ENCODE measurements around the gene SYPL2.
"Not testable (repeated sequence)": the region's sequence is repeated elsewhere in the genome, so short reads cannot be mapped to it uniquely, and the experiment has no call there.

The SYPL2 gene

DNA sequence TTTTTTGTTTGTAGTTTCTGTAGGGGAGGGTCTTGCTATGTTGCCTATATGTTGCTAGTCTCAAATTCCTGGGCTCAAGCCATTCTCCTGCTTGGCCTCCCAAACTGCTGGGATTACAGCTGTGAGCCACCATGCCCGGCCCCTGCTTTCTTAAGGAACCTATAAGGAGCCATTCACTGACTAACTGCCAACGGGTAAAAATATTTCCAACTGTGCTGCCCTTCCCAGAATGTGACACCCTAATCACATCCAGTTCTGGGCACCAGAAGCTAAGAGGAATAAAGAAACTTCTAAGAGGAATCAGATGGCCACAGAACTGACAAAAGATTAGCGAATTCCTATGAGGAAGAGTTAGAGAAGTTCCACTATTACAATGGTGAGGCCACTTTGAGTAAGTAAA, 6.4 kb downstream of the SYPL2 start:
- Histone ChIP-seq H3K36me3 (ENCODE audit: control insufficient read depth, insufficient read depth, low read length) (no peaks in the 10 kb centered on the region), H3K4me3 (ENCODE audit: extremely low read depth, insufficient read depth, low read length, poor library complexity, severe bottlenecking) (no peak overlapping the region), H3K4me1 (ENCODE audit: control insufficient read depth, insufficient read depth, low read length, poor library complexity, severe bottlenecking) (no peaks in the 10 kb centered on the region), H3K9me3 (ENCODE audit: control insufficient read depth, low read length) (no peaks in the 10 kb centered on the region), H3K27ac (ENCODE audit: low read depth, low read length, severe bottlenecking) (no peak overlapping the region)
- 57 to 64% methylated on average over 1 to 2 of the region's 3 CpGs for WGBS, 2 experiments (ENCODE audit: insufficient coverage in 2 of 2)

DNA sequence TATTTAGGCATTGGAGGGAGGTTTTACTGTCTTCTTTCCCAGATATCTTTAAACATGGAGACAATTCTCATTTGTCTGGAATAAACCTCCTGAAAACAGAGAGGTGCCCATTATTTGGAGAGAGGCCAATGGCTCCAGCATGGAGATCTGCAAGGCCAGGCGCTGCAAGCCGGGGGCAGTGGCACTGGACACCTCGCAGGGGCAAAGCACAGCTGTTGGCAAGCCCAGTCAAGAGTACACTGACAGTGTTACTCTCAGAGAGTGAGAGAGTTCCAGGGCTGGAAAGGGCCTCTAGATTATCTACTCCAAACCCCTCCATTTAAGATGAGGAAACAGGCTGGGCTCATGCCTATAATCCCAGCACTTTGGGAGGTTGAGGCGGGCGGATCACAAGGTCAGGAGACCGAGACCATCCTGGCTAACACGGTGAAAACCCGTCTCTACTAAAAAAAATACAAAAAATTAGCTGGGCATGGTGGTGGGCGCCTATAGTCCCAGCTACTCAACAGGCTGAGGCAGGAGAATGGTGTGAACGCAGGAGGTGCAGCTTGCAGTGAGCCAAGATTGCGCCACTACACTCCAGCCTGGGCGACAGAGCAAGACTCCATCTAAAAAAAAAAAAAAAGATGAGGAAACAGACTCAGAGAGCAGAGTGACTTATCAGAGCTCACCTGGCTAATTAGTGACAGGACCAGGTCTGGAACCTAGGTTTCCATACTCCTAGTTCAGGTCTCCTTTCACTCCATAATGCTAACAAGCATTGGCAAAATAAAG, 7.1 kb downstream of the SYPL2 start:
- H3K27ac ChIP-seq (ENCODE audit: low read depth, low read length, severe bottlenecking); H3K4me3 ChIP-seq (ENCODE audit: extremely low read depth, insufficient read depth, low read length, poor library complexity, severe bottlenecking); H3K36me3 ChIP-seq (ENCODE audit: control insufficient read depth, insufficient read depth, low read length); H3K4me1 ChIP-seq (ENCODE audit: control insufficient read depth, insufficient read depth, low read length, poor library complexity, severe bottlenecking); H3K9me3 ChIP-seq (ENCODE audit: control insufficient read depth, low read length): not testable (repeated sequence)
- 92 to 93% methylated on average over 7 to 8 of the region's 12 CpGs for WGBS, 2 experiments (ENCODE audit: insufficient coverage in 2 of 2)

DNA sequence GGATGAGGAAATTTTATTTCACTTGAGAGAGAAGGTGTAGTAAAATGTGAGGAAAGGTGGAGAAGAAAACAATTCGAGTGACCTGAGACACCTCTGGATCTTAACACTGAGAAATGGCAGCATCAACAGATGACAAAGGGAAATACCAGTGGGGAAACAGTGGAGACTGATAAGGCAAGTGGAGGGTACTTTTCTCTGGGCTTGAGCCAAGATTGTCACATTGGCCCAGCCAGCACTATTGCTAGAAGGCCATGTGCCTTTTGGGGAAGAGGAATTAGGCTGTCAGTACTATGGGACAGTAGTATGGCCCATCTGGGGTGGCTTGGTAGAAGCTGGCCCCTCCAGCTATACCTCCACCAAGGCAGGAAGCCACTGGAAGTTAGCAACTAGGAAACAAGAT, 8.4 kb downstream of the SYPL2 start:
- no peak overlapping the region for H3K4me3 ChIP-seq (ENCODE audit: extremely low read depth, insufficient read depth, low read length, poor library complexity, severe bottlenecking)
- H3K36me3 ChIP-seq (ENCODE audit: control insufficient read depth, insufficient read depth, low read length): no peaks in the 10 kb centered on the region
- 85 to 91% methylated on average over 1 of the region's 1 CpG for WGBS, 2 experiments (ENCODE audit: insufficient coverage in 2 of 2)

DNA sequence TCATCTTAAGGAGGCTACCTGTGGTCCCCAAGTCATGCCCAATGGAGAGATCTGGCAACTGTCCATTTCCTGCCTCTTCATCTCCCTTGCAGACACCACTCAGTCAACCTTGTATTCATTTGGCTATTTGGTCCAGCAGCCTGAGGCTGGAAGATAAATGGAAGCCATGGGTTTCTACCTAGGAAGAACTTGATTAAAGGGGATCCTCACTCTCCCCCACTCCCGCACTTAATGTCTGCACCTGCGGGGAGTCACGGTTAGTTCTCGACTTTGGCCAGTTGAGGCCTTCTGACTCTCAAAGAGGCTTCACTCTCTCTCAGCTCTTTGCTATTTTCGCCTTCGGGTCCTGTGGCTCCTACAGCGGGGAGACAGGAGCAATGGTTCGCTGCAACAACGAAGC, 8.9 kb downstream of the SYPL2 start:
- WGBS, 2 experiments (ENCODE audit: insufficient coverage in 2 of 2): 81 to 85% methylated on average over 9 of the region's 9 CpGs

More for the DNA sequence above, 8.4 kb downstream of the SYPL2 start:
- Histone ChIP-seq H3K27ac (ENCODE audit: low read depth, low read length, severe bottlenecking) (no peak overlapping the region), H3K9me3 (ENCODE audit: control insufficient read depth, low read length) (no peaks in the 10 kb centered on the region), H3K4me1 (ENCODE audit: control insufficient read depth, insufficient read depth, low read length, poor library complexity, severe bottlenecking) (no peaks in the 10 kb centered on the region)

DNA sequence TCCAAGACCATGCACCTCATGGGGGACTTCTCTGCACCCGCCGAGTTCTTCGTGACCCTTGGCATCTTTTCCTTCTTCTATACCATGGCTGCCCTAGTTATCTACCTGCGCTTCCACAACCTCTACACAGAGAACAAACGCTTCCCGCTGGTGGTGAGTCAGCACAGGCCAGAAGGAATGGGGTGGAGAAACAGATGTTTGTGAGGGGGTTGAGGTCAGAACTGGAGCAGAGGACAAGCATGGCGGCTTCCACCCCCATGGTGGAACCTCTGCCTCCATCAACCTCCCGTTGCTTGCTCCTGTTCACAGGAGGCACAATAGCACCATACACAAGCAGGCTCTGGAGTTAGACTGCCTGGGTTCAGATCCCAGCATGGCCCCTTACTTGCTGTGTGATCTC, 10.5 kb downstream of the SYPL2 start:
- no peak overlapping the region for H3K27ac ChIP-seq (ENCODE audit: low read depth, low read length, severe bottlenecking)
- no peaks in the 10 kb centered on the region for H3K4me1 ChIP-seq (ENCODE audit: control insufficient read depth, insufficient read depth, low read length, poor library complexity, severe bottlenecking)
- H3K9me3 ChIP-seq (ENCODE audit: control insufficient read depth, low read length): no peaks in the 10 kb centered on the region
- no peaks in the 10 kb centered on the region for H3K36me3 ChIP-seq (ENCODE audit: control insufficient read depth, insufficient read depth, low read length)
- no peak overlapping the region for H3K4me3 ChIP-seq (ENCODE audit: extremely low read depth, insufficient read depth, low read length, poor library complexity, severe bottlenecking)
- 65 to 88% methylated on average over 1 to 2 of the region's 8 CpGs for WGBS, 2 experiments (ENCODE audit: insufficient coverage in 2 of 2)

More for the DNA sequence above, 8.9 kb downstream of the SYPL2 start:
- Histone ChIP-seq H3K4me3 (ENCODE audit: extremely low read depth, insufficient read depth, low read length, poor library complexity, severe bottlenecking) (no peak overlapping the region), H3K36me3 (ENCODE audit: control insufficient read depth, insufficient read depth, low read length) (no peaks in the 10 kb centered on the region), H3K27ac (ENCODE audit: low read depth, low read length, severe bottlenecking) (no peak overlapping the region), H3K4me1 (ENCODE audit: control insufficient read depth, insufficient read depth, low read length, poor library complexity, severe bottlenecking) (no peaks in the 10 kb centered on the region), H3K9me3 (ENCODE audit: control insufficient read depth, low read length) (no peaks in the 10 kb centered on the region)

DNA sequence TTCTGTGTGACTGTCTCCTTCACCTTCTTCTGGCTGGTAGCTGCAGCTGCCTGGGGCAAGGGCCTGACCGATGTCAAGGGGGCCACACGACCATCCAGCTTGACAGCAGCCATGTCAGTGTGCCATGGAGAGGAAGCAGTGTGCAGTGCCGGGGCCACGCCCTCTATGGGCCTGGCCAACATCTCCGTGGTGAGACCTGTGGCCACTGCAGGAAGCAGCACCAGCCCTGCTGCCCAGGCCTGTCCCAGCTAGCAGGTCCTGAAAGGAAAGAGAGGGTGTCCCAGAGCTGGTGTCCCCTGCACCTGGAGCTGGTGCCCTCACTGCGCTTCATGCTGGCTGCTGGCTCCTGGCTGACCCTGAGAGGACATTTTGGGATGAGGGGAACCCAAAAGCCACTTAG, 11.5 kb downstream of the SYPL2 start:
- no peaks in the 10 kb centered on the region for H3K4me1 ChIP-seq (ENCODE audit: control insufficient read depth, insufficient read depth, low read length, poor library complexity, severe bottlenecking)
- no peaks in the 10 kb centered on the region for H3K9me3 ChIP-seq (ENCODE audit: control insufficient read depth, low read length)
- no peak overlapping the region for H3K4me3 ChIP-seq (ENCODE audit: extremely low read depth, insufficient read depth, low read length, poor library complexity, severe bottlenecking)
- WGBS, 2 experiments (ENCODE audit: insufficient coverage in 2 of 2): 75 to 84% methylated on average over 5 to 6 of the region's 6 CpGs
- no peaks in the 10 kb centered on the region for H3K36me3 ChIP-seq (ENCODE audit: control insufficient read depth, insufficient read depth, low read length)
- no peak overlapping the region for H3K27ac ChIP-seq (ENCODE audit: low read depth, low read length, severe bottlenecking)

DNA sequence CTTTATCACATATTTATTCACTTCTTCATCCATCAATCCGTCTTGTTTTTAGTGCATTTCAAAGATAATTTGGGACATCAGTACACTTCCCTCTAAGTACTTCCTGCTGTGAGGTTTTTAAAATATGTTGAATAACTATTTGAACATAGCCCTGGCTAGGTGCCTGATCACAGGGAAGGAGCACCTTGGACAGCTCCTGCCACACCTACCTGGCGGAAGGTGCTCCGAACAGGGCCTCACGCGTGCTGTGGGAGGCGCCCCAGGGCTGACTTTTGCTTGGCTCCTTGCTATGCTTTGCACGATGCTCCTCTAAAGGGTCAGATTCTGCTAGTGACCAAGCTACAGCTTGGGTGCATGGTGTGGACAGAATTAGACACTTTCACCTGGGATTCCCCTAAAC, 12.5 kb downstream of the SYPL2 start:
- Histone ChIP-seq H3K27ac (ENCODE audit: low read depth, low read length, severe bottlenecking) (no peak overlapping the region), H3K4me1 (ENCODE audit: control insufficient read depth, insufficient read depth, low read length, poor library complexity, severe bottlenecking) (no peaks in the 10 kb centered on the region), H3K9me3 (ENCODE audit: control insufficient read depth, low read length) (no peaks in the 10 kb centered on the region), H3K36me3 (ENCODE audit: control insufficient read depth, insufficient read depth, low read length) (no peaks in the 10 kb centered on the region), H3K4me3 (ENCODE audit: extremely low read depth, insufficient read depth, low read length, poor library complexity, severe bottlenecking) (no peak overlapping the region)
- WGBS, 2 experiments (ENCODE audit: insufficient coverage in 2 of 2): 43 to 48% methylated on average over 5 to 6 of the region's 7 CpGs

DNA sequence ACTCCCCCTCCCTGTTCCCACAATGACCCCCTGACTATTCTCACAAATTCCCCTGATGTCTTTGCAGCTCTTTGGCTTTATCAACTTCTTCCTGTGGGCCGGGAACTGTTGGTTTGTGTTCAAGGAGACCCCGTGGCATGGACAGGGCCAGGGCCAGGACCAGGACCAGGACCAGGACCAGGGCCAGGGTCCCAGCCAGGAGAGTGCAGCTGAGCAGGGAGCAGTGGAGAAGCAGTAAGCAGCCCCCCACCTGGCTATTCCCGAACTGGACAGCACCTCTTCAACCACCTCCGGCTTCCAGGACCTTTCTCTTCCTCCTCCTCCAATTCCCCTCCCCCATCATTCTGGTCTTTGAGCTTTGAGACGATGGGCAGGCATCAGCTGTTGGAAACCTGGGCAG, 13.0 kb downstream of the SYPL2 start:
- H3K9me3 ChIP-seq (ENCODE audit: control insufficient read depth, low read length): no peaks in the 10 kb centered on the region
- H3K36me3 ChIP-seq (ENCODE audit: control insufficient read depth, insufficient read depth, low read length): no peaks in the 10 kb centered on the region
- no peak overlapping the region for H3K4me3 ChIP-seq (ENCODE audit: extremely low read depth, insufficient read depth, low read length, poor library complexity, severe bottlenecking)
- no peak overlapping the region for H3K27ac ChIP-seq (ENCODE audit: low read depth, low read length, severe bottlenecking)
- 78 to 89% methylated on average over 5 of the region's 5 CpGs for WGBS, 2 experiments (ENCODE audit: insufficient coverage in 2 of 2)
- no peaks in the 10 kb centered on the region for H3K4me1 ChIP-seq (ENCODE audit: control insufficient read depth, insufficient read depth, low read length, poor library complexity, severe bottlenecking)

DNA sequence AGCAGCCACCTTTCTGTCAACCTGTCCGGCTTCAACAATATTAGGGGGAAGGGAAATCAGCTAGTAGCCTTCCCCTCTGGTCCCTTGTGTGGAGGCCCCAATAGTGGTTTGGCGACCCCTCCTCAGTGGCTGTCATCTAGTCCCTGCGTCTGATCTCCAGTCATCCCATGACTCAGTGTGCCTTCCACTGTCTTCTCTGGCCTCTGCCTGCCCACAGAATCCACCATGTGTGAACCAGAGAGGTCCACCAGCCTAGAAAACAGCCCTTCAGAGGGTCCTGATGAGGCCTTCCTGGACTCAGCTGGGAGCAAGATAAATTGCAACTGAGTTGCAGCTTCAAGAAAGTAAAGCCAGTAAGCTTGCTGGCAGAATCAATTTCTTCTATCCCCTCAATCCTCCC, 13.6 kb downstream of the SYPL2 start:
- H3K27ac ChIP-seq (ENCODE audit: low read depth, low read length, severe bottlenecking): no peak overlapping the region
- no peak overlapping the region for H3K4me3 ChIP-seq (ENCODE audit: extremely low read depth, insufficient read depth, low read length, poor library complexity, severe bottlenecking)
- 82 to 93% methylated on average over 3 of the region's 3 CpGs for WGBS, 2 experiments (ENCODE audit: insufficient coverage in 2 of 2)
- no peaks in the 10 kb centered on the region for H3K9me3 ChIP-seq (ENCODE audit: control insufficient read depth, low read length)
- peaks cover 4% of the 10 kb centered on the region for H3K4me1 ChIP-seq (ENCODE audit: control insufficient read depth, insufficient read depth, low read length, poor library complexity, severe bottlenecking)
- H3K36me3 ChIP-seq (ENCODE audit: control insufficient read depth, insufficient read depth, low read length): no peaks in the 10 kb centered on the region

DNA sequence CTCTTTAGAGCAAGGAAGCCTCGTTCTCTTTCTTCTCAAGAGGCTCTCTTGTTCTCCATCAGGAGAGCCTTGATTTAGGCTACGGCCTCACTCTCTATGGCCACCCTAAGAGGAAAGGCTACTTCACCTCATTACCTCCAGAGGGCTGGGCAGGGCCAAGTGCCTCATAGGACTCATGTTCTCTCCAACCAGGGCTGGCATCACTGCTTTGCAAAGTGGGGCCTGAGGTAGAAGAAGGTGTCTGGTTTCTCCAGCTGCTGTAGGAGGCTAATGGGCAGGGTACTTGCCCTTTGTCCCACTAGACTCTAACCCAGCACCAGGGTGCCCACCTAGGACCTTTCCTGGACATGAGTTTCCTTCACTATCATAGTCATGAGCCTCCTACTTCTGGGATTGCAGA, 15.3 kb downstream of the SYPL2 start:
- Histone ChIP-seq H3K4me3 (ENCODE audit: extremely low read depth, insufficient read depth, low read length, poor library complexity, severe bottlenecking) (no peak overlapping the region), H3K9me3 (ENCODE audit: control insufficient read depth, low read length) (no peaks in the 10 kb centered on the region), H3K27ac (ENCODE audit: low read depth, low read length, severe bottlenecking) (no peak overlapping the region), H3K4me1 (ENCODE audit: control insufficient read depth, insufficient read depth, low read length, poor library complexity, severe bottlenecking) (peaks cover 10% of the 10 kb centered on the region), H3K36me3 (ENCODE audit: control insufficient read depth, insufficient read depth, low read length) (peaks cover 11% of the 10 kb centered on the region)
- 84% methylated on average over 2 of the region's 2 CpGs; no CpG with 5 or more reads in 1 of the 2 experiments for WGBS, 2 experiments (ENCODE audit: insufficient coverage in 2 of 2)

DNA sequence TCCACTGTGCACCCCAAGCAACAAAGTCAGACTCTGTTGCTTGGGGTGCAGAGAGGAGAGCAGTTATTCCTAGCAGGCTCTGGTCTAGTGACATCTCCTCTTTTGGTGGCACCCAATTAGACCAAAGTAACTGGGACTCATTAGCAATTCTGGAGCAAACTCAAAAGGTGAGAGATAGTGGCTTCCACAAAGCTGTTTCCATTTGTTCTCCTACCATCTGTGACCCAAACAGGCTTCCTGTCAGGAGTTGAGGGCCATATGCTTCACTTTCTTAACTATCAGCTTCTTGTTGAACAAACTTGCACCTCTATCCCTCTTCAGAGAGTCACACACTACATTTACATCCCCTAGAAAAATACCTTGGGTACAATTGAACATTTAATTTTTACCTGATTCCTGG, 15.9 kb downstream of the SYPL2 start:
- no peaks in the 10 kb centered on the region for H3K9me3 ChIP-seq (ENCODE audit: control insufficient read depth, low read length)
- no peak overlapping the region for H3K4me3 ChIP-seq (ENCODE audit: extremely low read depth, insufficient read depth, low read length, poor library complexity, severe bottlenecking)
- H3K27ac ChIP-seq (ENCODE audit: low read depth, low read length, severe bottlenecking): no peak overlapping the region
- peaks cover 10% of the 10 kb centered on the region for H3K4me1 ChIP-seq (ENCODE audit: control insufficient read depth, insufficient read depth, low read length, poor library complexity, severe bottlenecking)
- peaks cover 16% of the 10 kb centered on the region for H3K36me3 ChIP-seq (ENCODE audit: control insufficient read depth, insufficient read depth, low read length)
